GM13976 (cell line): Measurements from ENCODE around the gene CYP3A5.
"Not testable (repeated sequence)": the region's sequence is repeated elsewhere in the genome, so short reads cannot be mapped to it uniquely, and the experiment has no call there.

Experiments
- DNase-seq: peaks from one replicate; pipeline ENCODE4 v3.0.0; 2012; ENCODE audit warnings: low spot score
- in situ Hi-C: fragments of 300-500 bp; cut with MboI; formaldehyde crosslinking; loops from one replicate; pipeline ENCODE4 v1.12.0; 2022; ENCODE audit warnings: low sequenced_read_pairs, mixed read lengths, inconsistent platforms; ENCODE audit not compliant: unreplicated experiment
- TF ChIP-seq, protein P1 (sequence below): IDR thresholded peaks from 2 replicates; pipeline ENCODE4 v1.5.1; 2012; ENCODE audit warnings: borderline replicate concordance, mild to moderate bottlenecking; ENCODE audit not compliant: insufficient read depth; ENCODE audit errors: extremely low read depth, missing control alignments, control extremely low read depth

CYP3A5 gene

DNA sequence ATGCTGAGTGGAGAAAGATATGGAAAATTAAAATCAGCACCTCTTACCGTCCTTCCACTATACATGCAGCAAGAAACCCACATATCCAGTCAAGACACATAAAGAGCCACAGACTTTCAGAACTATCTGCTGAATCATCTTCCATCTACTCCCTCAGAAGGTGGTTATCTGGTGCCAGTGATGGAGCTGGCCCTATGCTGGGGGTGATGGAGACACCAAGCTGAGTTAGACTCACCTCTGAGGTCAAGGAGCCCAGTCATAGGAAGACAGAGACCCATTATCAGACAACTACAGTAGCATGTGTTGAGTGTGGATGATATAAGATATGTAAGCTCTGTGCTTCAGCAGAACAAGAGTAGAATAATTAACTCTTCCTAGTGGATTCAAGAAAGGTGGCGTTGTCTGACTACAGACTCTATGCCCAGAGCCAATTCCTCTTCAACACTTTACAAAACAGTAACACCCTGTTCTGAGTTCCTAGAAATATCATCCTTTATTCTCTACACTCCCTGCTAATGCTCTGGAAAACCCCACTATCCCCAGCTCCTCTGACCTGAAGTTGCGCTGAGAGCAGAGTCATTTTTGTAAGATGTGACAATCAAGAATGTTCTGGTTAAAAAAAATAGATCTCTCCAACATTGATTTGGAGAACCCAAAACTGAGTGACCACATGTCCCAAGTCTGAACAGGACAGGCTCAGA is 14.3 kb downstream of the CYP3A5 start:
- TF ChIP-seq, protein P1, sequence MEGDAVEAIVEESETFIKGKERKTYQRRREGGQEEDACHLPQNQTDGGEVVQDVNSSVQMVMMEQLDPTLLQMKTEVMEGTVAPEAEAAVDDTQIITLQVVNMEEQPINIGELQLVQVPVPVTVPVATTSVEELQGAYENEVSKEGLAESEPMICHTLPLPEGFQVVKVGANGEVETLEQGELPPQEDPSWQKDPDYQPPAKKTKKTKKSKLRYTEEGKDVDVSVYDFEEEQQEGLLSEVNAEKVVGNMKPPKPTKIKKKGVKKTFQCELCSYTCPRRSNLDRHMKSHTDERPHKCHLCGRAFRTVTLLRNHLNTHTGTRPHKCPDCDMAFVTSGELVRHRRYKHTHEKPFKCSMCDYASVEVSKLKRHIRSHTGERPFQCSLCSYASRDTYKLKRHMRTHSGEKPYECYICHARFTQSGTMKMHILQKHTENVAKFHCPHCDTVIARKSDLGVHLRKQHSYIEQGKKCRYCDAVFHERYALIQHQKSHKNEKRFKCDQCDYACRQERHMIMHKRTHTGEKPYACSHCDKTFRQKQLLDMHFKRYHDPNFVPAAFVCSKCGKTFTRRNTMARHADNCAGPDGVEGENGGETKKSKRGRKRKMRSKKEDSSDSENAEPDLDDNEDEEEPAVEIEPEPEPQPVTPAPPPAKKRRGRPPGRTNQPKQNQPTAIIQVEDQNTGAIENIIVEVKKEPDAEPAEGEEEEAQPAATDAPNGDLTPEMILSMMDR: no peak
- in situ Hi-C loops: no loop called here
- DNase-seq: no peak

DNA sequence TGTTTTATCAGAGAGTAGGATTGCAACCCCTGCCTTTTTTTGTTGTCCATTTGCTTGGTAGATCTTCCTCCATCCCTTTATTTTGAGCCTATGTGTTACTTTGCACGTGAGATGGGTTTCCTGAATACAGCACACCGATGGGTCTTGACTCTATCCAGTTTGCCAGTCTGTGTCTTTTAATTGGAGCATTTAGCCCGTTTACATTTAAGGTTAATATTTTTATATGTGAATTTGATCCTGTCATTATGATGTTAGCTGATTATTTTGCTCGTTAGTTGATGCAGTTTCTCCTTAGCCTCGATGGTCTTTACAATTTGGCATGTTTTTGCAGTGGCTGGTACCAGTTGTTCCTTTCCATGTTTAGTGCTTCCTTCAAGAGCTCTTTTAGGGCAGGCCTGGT is 21.9 kb downstream of the CYP3A5 start:
- in situ Hi-C loops, DNase-seq: not testable (repeated sequence)

GRCh38 chr7:99654626-99655025 is 25.2 kb downstream of the CYP3A5 start:
- in situ Hi-C loops, DNase-seq: not testable (repeated sequence)

- TF ChIP-seq, protein P1: no peak
- in situ Hi-C loops: no loop called here
- DNase-seq: no peak
These were observed 26.0 kb downstream of the CYP3A5 start for GRCh38 chr7:99653754-99654153.

- DNase-seq, in situ Hi-C loops: not testable (repeated sequence)
These were observed 26.5 kb downstream of the CYP3A5 start for GRCh38 chr7:99653269-99653668.

- TF ChIP-seq, protein P1: no peak
- in situ Hi-C loops: no loop called here
- DNase-seq: no peak
These were observed 27.1 kb downstream of the CYP3A5 start for GRCh38 chr7:99652671-99653070.

GRCh38 chr7:99651290-99651689 is 28.5 kb downstream of the CYP3A5 start:
- no peak for DNase-seq
- in situ Hi-C loops: no loop called here
- TF ChIP-seq, protein P1: no peak

DNA sequence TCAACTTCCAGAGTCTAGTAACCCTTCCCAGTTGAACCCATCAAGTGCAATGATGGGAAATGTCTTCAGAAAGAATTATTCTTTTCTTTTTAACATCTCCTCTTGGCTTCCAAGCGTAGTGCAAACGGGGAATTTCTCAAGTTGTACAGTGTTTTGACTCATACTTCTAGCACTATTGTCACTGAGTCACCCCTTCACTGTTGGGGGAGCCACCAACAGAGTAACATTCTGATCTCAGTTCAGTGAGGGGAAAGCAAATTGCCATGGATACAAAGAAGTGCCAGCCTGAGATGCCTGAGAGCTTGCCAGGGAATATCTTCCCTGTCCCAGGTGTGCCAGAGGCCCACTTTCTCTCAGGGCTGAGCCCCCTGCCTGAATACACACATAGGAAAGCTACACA is 31.0 kb downstream of the CYP3A5 start:
- in situ Hi-C loops: no loop called here
- no peak for DNase-seq
- TF ChIP-seq, protein P1: no peak
